HepG2 (cell line): ENCODE results near the gene CYSTM1. TPM values are rescaled to one million over a fixed set of nuclear protein-coding genes. Genes with fewer than 3 reads are reported as not detected.

ENCODE experiments used
- CHD2 ChIP-seq: IDR thresholded peaks from 2 replicates; pipeline ENCODE4 v1.6.1; 2011; ENCODE audit warnings: low read depth, low read length, improper control_type of control experiment
- DMAP1 ChIP-seq: IDR thresholded peaks from 2 replicates; pipeline ENCODE4 v1.6.1; 2016
- HBP1 ChIP-seq: IDR thresholded peaks from 2 replicates; pipeline ENCODE4 v1.6.1; 2016; ENCODE audit warnings: low read depth, control low read depth
- KAT2B ChIP-seq: fragments of 150-350 bp; IDR thresholded peaks from 2 replicates; pipeline ENCODE4 v1.6.1; 2014; ENCODE audit warnings: low read depth, low read length, borderline replicate concordance
- MED1 ChIP-seq: sonication (generic); formaldehyde crosslinking; IDR thresholded peaks from 2 replicates; pipeline ENCODE4 v1.4.0; 2020; ENCODE audit warnings: missing genetic modification reagents
- MTF2 ChIP-seq: sonication (generic); formaldehyde crosslinking; IDR thresholded peaks from 2 replicates; pipeline ENCODE4 v1.5.0; 2020; ENCODE audit warnings: missing genetic modification reagents, borderline replicate concordance
- NCOR1 ChIP-seq: fragments of 200-600 bp; sonication (generic); IDR thresholded peaks from 2 replicates; pipeline ENCODE4 v1.7.0; 2017; ENCODE audit warnings: antibody characterized with exemption, low read length, borderline replicate concordance
- PBX3 ChIP-seq: sonication (generic); formaldehyde crosslinking; IDR thresholded peaks from 2 replicates; pipeline ENCODE4 v1.8.1; 2023; ENCODE audit warnings: missing genetic modification reagents, inconsistent platforms, borderline replicate concordance
- REL ChIP-seq: sonication (generic); formaldehyde crosslinking; conservative IDR thresholded peaks from 2 replicates; pipeline ENCODE4 v1.8.0; 2022; ENCODE audit warnings: mild to moderate bottlenecking, missing genetic modification reagents, moderate library complexity
- RXRA ChIP-seq: sonication (generic); formaldehyde crosslinking; IDR thresholded peaks from 2 replicates; pipeline ENCODE4 v1.5.1; 2020; ENCODE audit warnings: missing genetic modification reagents
- SAP130 ChIP-seq: IDR thresholded peaks from 2 replicates; pipeline ENCODE4 v1.6.1; 2016; ENCODE audit warnings: low read depth
- SCMH1 ChIP-seq: sonication (generic); formaldehyde crosslinking; IDR thresholded peaks from 2 replicates; pipeline ENCODE4 v1.9.0; 2021; ENCODE audit warnings: missing genetic modification reagents, mild to moderate bottlenecking, borderline replicate concordance
- SP140L ChIP-seq: sonication (generic); formaldehyde crosslinking; IDR thresholded peaks from 2 replicates; pipeline ENCODE4 v1.4.0; 2020; ENCODE audit warnings: missing genetic modification reagents, borderline replicate concordance
- TARDBP ChIP-seq: sonication (generic); formaldehyde crosslinking; IDR thresholded peaks from 2 replicates; pipeline ENCODE4 v1.8.0; 2022; ENCODE audit warnings: mild to moderate bottlenecking, missing genetic modification reagents
- TBX3 ChIP-seq: fragments of 450-650 bp; IDR thresholded peaks from 2 replicates; pipeline ENCODE4 v1.6.1; 2017; ENCODE audit warnings: antibody characterized with exemption, mild to moderate bottlenecking, inconsistent platforms, borderline replicate concordance
- TEAD3 ChIP-seq: optimal IDR thresholded peaks from 2 replicates; pipeline ENCODE3; 2016; ENCODE audit warnings: borderline replicate concordance
- ZFAT ChIP-seq: sonication (generic); formaldehyde crosslinking; conservative IDR thresholded peaks from 2 replicates; pipeline ENCODE4 v1.8.1; 2023; ENCODE audit warnings: missing genetic modification reagents, inconsistent platforms
- ZMYM4 ChIP-seq: sonication (generic); formaldehyde crosslinking; IDR thresholded peaks from 2 replicates; pipeline ENCODE4 v1.8.1; 2023; ENCODE audit warnings: mild to moderate bottlenecking, missing genetic modification reagents
- ZNF224 ChIP-seq: sonication (generic); formaldehyde crosslinking; IDR thresholded peaks from 2 replicates; pipeline ENCODE4 v1.5.0; 2020; ENCODE audit warnings: mild to moderate bottlenecking, missing genetic modification reagents
- ZNF281 ChIP-seq: sonication (generic); formaldehyde crosslinking; IDR thresholded peaks from 2 replicates; pipeline ENCODE4 v1.4.0; 2020; ENCODE audit warnings: missing genetic modification reagents, borderline replicate concordance
- ZNF569 ChIP-seq: sonication (generic); formaldehyde crosslinking; IDR thresholded peaks from 2 replicates; pipeline ENCODE4 v1.5.0; 2020; ENCODE audit warnings: mild to moderate bottlenecking, missing genetic modification reagents, moderate library complexity, borderline replicate concordance
- ZNF619 ChIP-seq: sonication (generic); formaldehyde crosslinking; IDR thresholded peaks from 2 replicates; pipeline ENCODE4 v1.4.0; 2020; ENCODE audit warnings: mild to moderate bottlenecking, missing genetic modification reagents
- ZNF800 ChIP-seq: sonication (generic); formaldehyde crosslinking; IDR thresholded peaks from 2 replicates; pipeline ENCODE4 v1.4.0; 2020; ENCODE audit warnings: missing genetic modification reagents
- ZNF839 ChIP-seq: sonication (generic); formaldehyde crosslinking; IDR thresholded peaks from 2 replicates; pipeline ENCODE4 v1.4.0; 2020; ENCODE audit warnings: missing genetic modification reagents, mild to moderate bottlenecking, borderline replicate concordance
- ZSCAN12 ChIP-seq: sonication (generic); formaldehyde crosslinking; IDR thresholded peaks from 2 replicates; pipeline ENCODE4 v1.9.0; 2021; ENCODE audit warnings: mild to moderate bottlenecking, missing genetic modification reagents
- polyA plus RNA-seq, 8 experiments: library from polyadenylated mRNA; depleted of rRNA in 3 of 8; stranded (reverse) in 7 of 8; unstranded in 1 of 8; fragments of >200 nt; fragmentation: Illumina TruSeq in 4 of 8; extraction: Trizol in 4 of 8; gene quantifications; 2 replicates each; pipeline versions ENCODE4 v1.2.1 to v1.2.3, GENCODE V29; 2011 to 2016; ENCODE audit warnings: low read depth in 4 of 8, missing spikeins in 1 of 8, mixed read lengths in 1 of 8; ENCODE audit not compliant: insufficient read depth in 1 of 8
- total RNA-seq, 5 experiments: library from RNA; depleted of rRNA; stranded (reverse); fragments of >200 nt; fragmentation: Illumina TruSeq; extraction: Trizol; gene quantifications; 2 replicates each; pipeline ENCODE4 v1.2.3, GENCODE V29; 2016; ENCODE audit warnings: low read depth in 1 of 5

The CYSTM1 gene
- total and polyA plus RNA-seq, 2 of the 13 experiments (the other 11 are each of a cell fraction or from before 2014, with no cell fraction given), result 40.0 to 73.4 TPM

GRCh38 chr5:140240987-140241706, 66.2 kb downstream of the CYSTM1 start (continued):
- TF ChIP-seq PBX3 (CRISPR knock-in tag), result no peak
- TF ChIP-seq ZNF619, result no peak
- TF ChIP-seq SCMH1 (CRISPR knock-in tag), result no peak
- TF ChIP-seq NCOR1, result no peak
- no peak for TF ChIP-seq TBX3
- peak; percentile 66 for TF ChIP-seq SAP130 (CRISPR knock-in tag)
- no peak for TF ChIP-seq TEAD3
- no peak for TF ChIP-seq ZNF569
- no peak for TF ChIP-seq ZNF281 (CRISPR knock-in tag)
- no peak for TF ChIP-seq MTF2 (CRISPR knock-in tag)
- TF ChIP-seq KAT2B, result no peak
- peak; percentile 68 for TF ChIP-seq DMAP1 (CRISPR knock-in tag)
- TF ChIP-seq ZSCAN12 (CRISPR knock-in tag), result no peak
- TF ChIP-seq ZNF224, result no peak
- no peak for TF ChIP-seq CHD2
- TF ChIP-seq HBP1 (CRISPR knock-in tag), result no peak
- no peak for TF ChIP-seq SP140L
- no peak for TF ChIP-seq ZNF800 (CRISPR knock-in tag)
- no peak for TF ChIP-seq ZFAT (CRISPR knock-in tag)
- no peak for TF ChIP-seq TARDBP (CRISPR knock-in tag)
- TF ChIP-seq ZNF839 (CRISPR knock-in tag), result peak; percentile 77; the same call in 1 of the 2 replicates
- no peak for TF ChIP-seq REL (CRISPR knock-in tag)
- peak; percentile 4; the same call in 1 of the 2 replicates for TF ChIP-seq ZMYM4 (CRISPR knock-in tag)
- TF ChIP-seq MED1, result no peak
- TF ChIP-seq RXRA (CRISPR knock-in tag), result 0 out of 2 replicates have a peak, but pooled peaks have one; percentile 56
